AG10803 (cell line): ENCODE results near the gene CBARP.

ENCODE experiments used
- DNase-seq: peaks from one replicate; pipeline ENCODE4 v3.0.0; 2010; ENCODE audit warnings: low read depth
- H3K4me3 ChIP-seq: 2 replicates; pipeline ENCODE4 v1.5.1; 2011; ENCODE audit warnings: mild to moderate bottlenecking, low read length, control low read depth
- TF ChIP-seq, protein P1 (sequence below): conservative IDR thresholded peaks from 2 replicates; pipeline ENCODE4 v1.5.1; 2011; ENCODE audit warnings: mild to moderate bottlenecking, low read length, control low read depth, inconsistent platforms

The CBARP gene

DNA sequence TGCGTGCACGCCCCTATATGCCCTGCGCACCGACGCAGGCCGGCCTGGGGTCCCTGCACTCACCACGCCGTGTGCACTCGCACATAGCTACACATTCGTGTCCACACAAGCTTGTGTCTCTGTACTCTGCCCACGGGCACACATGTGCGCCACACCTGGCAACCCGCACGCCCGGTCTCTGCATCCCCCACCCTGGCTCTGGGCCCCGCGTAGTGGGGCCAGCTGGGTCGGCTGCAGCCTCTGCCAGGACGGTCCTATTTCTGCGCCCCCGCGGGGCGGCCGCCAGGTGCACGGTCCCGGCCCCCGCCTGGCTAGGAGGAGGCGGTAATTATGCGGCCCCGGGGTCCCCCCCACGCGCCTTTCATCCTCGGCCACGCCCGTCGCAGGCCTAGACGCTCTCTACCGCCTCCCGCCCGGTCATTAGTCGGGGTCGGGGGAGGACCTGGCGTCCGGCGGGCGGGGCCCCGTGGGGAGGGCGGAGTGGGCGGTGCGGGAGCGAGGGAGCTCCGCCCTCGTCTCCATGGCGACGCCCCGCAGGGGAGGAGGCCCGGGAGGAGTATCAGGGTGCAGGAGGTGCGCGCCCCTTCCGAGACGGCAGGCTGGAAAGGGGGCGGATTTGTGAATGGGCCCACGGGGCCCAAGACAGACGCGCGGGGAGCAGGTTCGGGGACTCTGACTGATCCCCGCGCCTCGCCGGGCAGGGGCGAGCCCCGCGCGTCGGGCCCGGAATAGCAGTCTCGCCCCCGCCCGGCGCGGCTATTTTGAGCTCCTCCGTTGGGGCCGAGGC, 28.5 kb upstream of the CBARP start:
- TF ChIP-seq, protein P1, sequence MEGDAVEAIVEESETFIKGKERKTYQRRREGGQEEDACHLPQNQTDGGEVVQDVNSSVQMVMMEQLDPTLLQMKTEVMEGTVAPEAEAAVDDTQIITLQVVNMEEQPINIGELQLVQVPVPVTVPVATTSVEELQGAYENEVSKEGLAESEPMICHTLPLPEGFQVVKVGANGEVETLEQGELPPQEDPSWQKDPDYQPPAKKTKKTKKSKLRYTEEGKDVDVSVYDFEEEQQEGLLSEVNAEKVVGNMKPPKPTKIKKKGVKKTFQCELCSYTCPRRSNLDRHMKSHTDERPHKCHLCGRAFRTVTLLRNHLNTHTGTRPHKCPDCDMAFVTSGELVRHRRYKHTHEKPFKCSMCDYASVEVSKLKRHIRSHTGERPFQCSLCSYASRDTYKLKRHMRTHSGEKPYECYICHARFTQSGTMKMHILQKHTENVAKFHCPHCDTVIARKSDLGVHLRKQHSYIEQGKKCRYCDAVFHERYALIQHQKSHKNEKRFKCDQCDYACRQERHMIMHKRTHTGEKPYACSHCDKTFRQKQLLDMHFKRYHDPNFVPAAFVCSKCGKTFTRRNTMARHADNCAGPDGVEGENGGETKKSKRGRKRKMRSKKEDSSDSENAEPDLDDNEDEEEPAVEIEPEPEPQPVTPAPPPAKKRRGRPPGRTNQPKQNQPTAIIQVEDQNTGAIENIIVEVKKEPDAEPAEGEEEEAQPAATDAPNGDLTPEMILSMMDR: no peak
- peak; percentile 85 for DNase-seq
- peak overlapping the region; percentile 63 for H3K4me3 ChIP-seq

DNA sequence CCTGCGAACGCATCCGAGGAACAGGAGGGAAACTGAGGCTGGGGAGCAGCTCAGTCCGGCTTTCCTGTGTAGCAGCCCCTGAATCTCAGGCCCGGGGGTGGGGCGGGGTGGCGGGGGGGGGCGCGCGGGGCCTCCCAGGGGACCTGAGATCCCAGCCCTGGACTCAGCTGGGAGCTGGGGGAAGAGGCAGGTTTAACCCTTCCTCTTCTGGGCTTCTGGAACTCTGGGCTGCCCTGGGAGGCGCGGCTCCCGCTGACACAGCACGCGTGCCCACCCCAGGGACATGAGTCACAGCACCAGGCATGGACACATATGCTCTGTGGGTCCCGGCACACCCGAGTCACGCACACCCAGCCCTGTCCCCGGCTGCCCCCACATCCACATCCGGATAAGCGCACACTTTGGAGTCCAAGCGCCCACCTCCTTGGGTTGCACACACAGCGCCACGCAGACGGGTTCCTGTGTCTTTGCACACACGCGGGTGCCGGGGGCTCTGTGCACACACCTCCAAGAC, 27.9 kb upstream of the CBARP start:
- TF ChIP-seq, protein P1: no peak
- peak overlapping the region; percentile 63 for H3K4me3 ChIP-seq
- peak; percentile 94 for DNase-seq

DNA sequence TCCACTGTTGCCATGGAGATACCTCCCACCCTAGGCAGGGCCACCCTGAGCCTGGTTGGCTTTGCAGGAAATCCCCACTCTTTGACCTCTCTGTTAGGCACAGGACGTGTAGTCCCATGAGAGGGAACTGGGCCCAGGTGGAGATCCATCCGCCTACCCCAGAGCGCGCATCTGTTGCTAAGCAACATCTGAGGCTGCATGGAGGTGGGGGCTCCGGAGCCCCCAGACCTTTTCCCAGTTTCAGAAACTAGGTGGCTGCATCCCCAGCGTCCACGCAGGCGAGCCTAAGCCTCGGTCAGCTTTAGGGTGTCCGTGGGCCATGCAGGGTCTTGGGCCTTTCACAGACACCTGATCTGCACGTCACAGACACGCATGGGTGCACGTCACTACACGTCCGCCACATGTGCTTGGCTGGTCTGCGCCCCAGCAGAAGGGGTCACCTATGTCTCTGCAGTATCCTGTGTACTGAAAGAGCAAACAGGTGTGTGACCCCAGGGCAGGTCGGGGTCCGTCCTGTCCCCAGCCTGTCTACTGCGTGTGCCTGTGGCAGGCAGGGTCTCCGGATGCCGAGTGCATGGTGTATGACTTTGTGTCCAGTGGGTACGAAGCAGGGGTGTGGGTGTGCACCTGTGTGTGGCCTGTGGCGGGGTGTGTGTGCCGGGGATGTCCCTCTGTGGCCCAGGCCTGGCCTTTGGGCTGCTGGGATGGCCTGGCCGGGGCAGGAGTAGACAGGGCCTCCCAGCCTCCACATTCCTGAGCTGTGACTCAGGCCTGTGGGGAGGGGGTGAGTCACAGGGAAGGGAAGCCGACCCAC, 27.2 kb upstream of the CBARP start:
- TF ChIP-seq, protein P1: no peak
- H3K4me3 ChIP-seq: no peak overlapping the region; the same call in 1 of the 2 replicates

DNA sequence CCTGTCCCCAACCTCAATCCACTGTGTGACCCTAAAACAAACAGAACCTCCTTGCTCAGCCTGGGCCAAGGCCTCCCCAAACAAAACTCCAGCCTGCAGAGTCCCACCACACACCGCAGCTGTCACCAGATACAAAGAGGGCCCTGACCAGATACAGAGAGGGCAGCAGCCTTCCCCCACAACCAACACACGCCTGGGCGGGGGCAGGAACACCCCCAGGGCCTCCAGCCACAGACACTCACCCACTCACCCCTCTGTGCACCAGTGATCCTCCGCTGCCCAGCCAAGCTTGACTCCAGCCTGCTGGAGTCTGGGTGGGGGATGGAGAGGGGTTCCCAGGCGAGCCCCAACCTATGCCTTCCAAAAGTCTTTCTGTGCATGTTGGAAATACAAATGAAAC, 25.4 kb upstream of the CBARP start:
- H3K4me3 ChIP-seq: no peak overlapping the region
- TF ChIP-seq, protein P1: no peak

More for the DNA sequence above, 27.2 kb upstream of the CBARP start:
- DNase-seq: peak; percentile 90

DNA sequence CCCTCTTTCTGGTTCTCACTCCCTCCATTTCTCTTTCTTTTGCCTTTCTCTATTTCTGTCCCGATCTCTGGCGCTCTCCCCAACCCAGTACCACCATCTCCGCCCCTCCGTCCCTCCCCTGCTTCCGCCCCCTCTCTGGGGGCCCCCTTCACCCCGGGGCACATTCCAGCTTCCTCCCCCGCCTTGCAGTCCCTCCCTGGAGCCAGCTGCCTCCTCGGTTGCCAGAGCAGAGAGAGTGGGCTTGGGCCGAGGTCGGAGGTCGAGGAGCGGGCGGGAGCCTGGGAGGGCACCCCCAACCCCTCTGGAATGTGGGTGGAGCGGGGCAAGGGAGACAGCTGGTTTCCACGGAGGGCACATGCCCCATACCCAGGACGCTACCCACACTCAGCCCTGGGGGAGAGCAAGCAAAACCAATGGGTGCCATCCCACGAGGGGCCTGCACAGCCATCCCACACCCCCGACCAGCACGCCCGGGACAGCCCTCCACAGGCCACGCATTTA, 24.9 kb upstream of the CBARP start:
- no peak overlapping the region for H3K4me3 ChIP-seq
- DNase-seq: no peak
- TF ChIP-seq, protein P1: no peak

More for the DNA sequence above, 25.4 kb upstream of the CBARP start:
- no peak for DNase-seq

DNA sequence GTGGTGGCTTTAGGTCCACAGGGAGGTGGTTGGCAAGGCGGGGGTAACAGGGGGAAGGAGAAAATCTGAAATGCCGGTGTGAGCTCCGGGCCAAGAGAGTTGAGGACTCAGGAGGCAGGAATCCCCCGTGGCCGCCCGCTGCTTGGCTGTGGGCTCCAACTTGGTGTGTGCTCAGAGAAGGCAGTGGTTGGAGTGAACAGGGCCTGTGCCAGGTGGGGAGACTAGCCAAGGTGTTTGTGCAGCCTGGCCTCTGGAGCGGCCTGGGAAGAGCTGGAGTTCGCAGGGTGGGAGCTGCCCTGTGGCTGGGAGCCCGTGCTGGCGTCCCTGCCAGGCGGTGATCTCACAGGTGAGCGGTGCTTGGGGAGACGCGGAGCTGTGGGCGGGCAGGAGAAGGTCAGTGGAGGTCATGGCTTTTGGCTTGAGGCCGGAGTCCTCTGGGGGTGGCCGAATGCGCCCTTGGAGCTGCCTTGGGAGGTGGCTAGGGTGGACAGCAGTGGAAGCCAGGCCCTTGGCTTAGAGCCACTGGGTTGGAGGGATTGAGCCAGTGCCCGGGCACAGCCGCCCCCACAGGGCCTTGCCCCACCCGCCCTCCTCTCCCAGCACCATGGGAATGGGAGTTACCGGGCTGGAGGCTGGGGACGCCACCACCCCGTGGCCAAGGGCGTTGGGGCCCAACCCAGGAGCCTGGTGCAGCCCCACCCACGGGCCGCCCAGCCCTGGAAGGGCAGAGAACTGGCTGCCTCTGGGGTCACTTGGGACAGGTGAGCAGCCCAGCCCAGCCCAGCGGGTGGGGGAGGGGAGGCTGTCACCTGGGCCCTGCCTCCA, 24.2 kb upstream of the CBARP start:
- peak; percentile 67 for DNase-seq
- H3K4me3 ChIP-seq: peak overlapping the region; percentile 74
- TF ChIP-seq, protein P1: no peak
